IMR-90 (cell line): ENCODE results near the gene PIGH.

Experiments
- MXI1 ChIP-seq: IDR thresholded peaks from 2 replicates; pipeline ENCODE4 v1.6.1; 2012; ENCODE audit warnings: low read depth, mild to moderate bottlenecking, low read length, moderate library complexity, borderline replicate concordance
- POLR2A ChIP-seq: IDR thresholded peaks from 2 replicates; pipeline ENCODE4 v1.6.1; 2012; ENCODE audit warnings: mild to moderate bottlenecking, low read depth, low read length
- RAD21 ChIP-seq: IDR thresholded peaks from 2 replicates; pipeline ENCODE4 v1.6.1; 2012; ENCODE audit warnings: low read length, improper control_type of control experiment
- USF2 ChIP-seq: fragments of 150-350 bp; IDR thresholded peaks from 2 replicates; pipeline ENCODE4 v1.6.1; 2017; ENCODE audit warnings: mild to moderate bottlenecking, antibody characterized with exemption, low read length, low read depth
- TF ChIP-seq, protein P1 (sequence below): conservative IDR thresholded peaks from 2 replicates; pipeline ENCODE4 v1.5.1; 2012; ENCODE audit warnings: mild to moderate bottlenecking, low read depth, low read length, improper control_type of control experiment

GRCh38 chr14:67580336-67581171 is 19.5 kb downstream of the PIGH start:
- TF ChIP-seq RAD21 = no peak
- TF ChIP-seq, protein P1, sequence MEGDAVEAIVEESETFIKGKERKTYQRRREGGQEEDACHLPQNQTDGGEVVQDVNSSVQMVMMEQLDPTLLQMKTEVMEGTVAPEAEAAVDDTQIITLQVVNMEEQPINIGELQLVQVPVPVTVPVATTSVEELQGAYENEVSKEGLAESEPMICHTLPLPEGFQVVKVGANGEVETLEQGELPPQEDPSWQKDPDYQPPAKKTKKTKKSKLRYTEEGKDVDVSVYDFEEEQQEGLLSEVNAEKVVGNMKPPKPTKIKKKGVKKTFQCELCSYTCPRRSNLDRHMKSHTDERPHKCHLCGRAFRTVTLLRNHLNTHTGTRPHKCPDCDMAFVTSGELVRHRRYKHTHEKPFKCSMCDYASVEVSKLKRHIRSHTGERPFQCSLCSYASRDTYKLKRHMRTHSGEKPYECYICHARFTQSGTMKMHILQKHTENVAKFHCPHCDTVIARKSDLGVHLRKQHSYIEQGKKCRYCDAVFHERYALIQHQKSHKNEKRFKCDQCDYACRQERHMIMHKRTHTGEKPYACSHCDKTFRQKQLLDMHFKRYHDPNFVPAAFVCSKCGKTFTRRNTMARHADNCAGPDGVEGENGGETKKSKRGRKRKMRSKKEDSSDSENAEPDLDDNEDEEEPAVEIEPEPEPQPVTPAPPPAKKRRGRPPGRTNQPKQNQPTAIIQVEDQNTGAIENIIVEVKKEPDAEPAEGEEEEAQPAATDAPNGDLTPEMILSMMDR = no peak
- TF ChIP-seq POLR2A = no peak
- TF ChIP-seq USF2 = no peak
- TF ChIP-seq MXI1 = no peak
